Spleen (tissue), 11 donors: ENCODE measurements around the gene CD82. TPM values are rescaled to one million over a fixed set of nuclear protein-coding genes. Genes with fewer than 3 reads are reported as not detected.

Experiments
- DNase-seq: peaks from one replicate; pipeline ENCODE4 v3.0.0-alpha.2; 2020
- H3K27ac ChIP-seq, 8 donors: fragments of 200-600 bp; sonication (generic) in 7 of 8; 1 replicate in 4 of 8; 2 replicates in 4 of 8; pipeline versions ENCODE4 v1.5.0 to v1.8.0; 2016 to 2021; ENCODE audit warnings: inconsistent platforms in 4 of 8, mild to moderate bottlenecking in 4 of 8, moderate library complexity in 1 of 8
- H3K27me3 ChIP-seq, 7 donors: fragments of 200-600 bp; sonication (generic) in 6 of 7; replicated peaks in 1 of 7; 1 replicate in 4 of 7; 2 replicates in 3 of 7; pipeline versions ENCODE4 v1.5.0 to v1.8.0; 2016 to 2021; ENCODE audit warnings: inconsistent platforms in 3 of 7, mild to moderate bottlenecking in 1 of 7
- H3K36me3 ChIP-seq, 6 donors: fragments of 200-600 bp; sonication (generic) in 5 of 6; 1 replicate in 4 of 6; 2 replicates in 2 of 6; pipeline versions ENCODE4 v1.5.0 to v1.8.0; 2016 to 2021; ENCODE audit warnings: inconsistent platforms in 2 of 6
- H3K4me1 ChIP-seq, 6 donors: fragments of 200-600 bp; sonication (generic) in 5 of 6; 1 replicate in 3 of 6; 2 replicates in 3 of 6; pipeline versions ENCODE4 v1.5.0 to v1.8.0; 2016 to 2021; ENCODE audit warnings: inconsistent platforms in 3 of 6
- H3K4me3 ChIP-seq, 8 donors: fragments of 200-600 bp; sonication (generic) in 7 of 8; 1 replicate in 4 of 8; 2 replicates in 4 of 8; pipeline versions ENCODE4 v1.5.0 to v1.8.0; 2016 to 2021; ENCODE audit warnings: inconsistent platforms in 4 of 8, mild to moderate bottlenecking in 4 of 8, moderate library complexity in 2 of 8
- H3K9me3 ChIP-seq, 8 donors: fragments of 200-600 bp; sonication (generic) in 7 of 8; 1 replicate in 4 of 8; 2 replicates in 4 of 8; pipeline versions ENCODE4 v1.5.0 to v1.8.0; 2016 to 2021; ENCODE audit warnings: inconsistent platforms in 4 of 8
- CTCF ChIP-seq, 11 experiments: fragments of 200-600 bp in 7 of 11; fragments of 450-650 bp in 4 of 11; sonication (generic) in 4 of 11; IDR thresholded peaks in 8 of 11; conservative IDR thresholded peaks in 3 of 11; 1 replicate in 7 of 11; 2 replicates in 4 of 11; pipeline versions ENCODE4 v1.4.0 to v1.8.0; 2016 to 2021; ENCODE audit warnings: antibody characterized with exemption in 11 of 11, inconsistent platforms in 4 of 11, mild to moderate bottlenecking in 1 of 11
- POLR2A ChIP-seq, 3 donors: fragments of 450-650 bp; IDR thresholded peaks; one replicate each; pipeline ENCODE4 v1.5.1; 2017; ENCODE audit warnings: antibody characterized with exemption in 3 of 3, mild to moderate bottlenecking in 1 of 3
- POLR2AphosphoS5 ChIP-seq, 3 donors: sonication (generic); formaldehyde crosslinking; IDR thresholded peaks; one replicate each; pipeline ENCODE4 v1.5.1; 2017; ENCODE audit warnings: antibody characterized with exemption in 3 of 3
- WGBS, 5 donors: extraction: QIAGEN DNeasy Blood & Tissue Kit in 3 of 5; methylation state at CpG; one replicate each; pipeline versions ENCODE4 v1.1.5 to v1.1.7; 2013 to 2018; 5-methylcytosine and 5-hydroxymethylcytosine counted together
- intact Hi-C: fragments of 100-400 bp; cut with DNase I; formaldehyde crosslinking; loops from one replicate; pipeline ENCODE4 v1.15.0; 2023; ENCODE audit warnings: low total_unique reads
- polyA plus RNA-seq, 3 donors: library from polyadenylated mRNA; stranded (reverse); fragments of 200-250 nt; gene quantifications; one replicate each; pipeline ENCODE4 v1.2.1, GENCODE V29; 2013
- total RNA-seq, 7 donors: library from RNA; depleted of rRNA in 3 of 7; stranded (reverse); fragments of >200 nt in 3 of 7; fragmentation: NEBNext Ultra II Directional in 4 of 7; extraction: Animal tissue kit (Norgen Biotek cat#: 25700) in 4 of 7; gene quantifications; one replicate each; pipeline versions ENCODE4 v1.1.0 to v1.2.1, GENCODE V29; 2016 to 2021
- donor health status: healthy with polysubstance abuse.
- donor health status: DM: no; HTN: no; CAD: no; lungs with moderate emphysema.
- donor health status: DM: no; HTN: no; CAD: no.
- donor health status: Bipolar disorder and iron deficiency.
- donor health status: healthy.
- donor health status: DM: no; HTN: no; CAD: no.
- donor health status: DM: yes; HTN: yes; CAD: no.

The CD82 gene
- total and polyA plus RNA-seq, 10 donors: 27.8 to 174 (median 95.2) TPM

GRCh38 chr11:44590769-44591168, 25.3 kb downstream of the CD82 start:
- 55 to 65% (median 63%) methylated on average over 6 of the region's 6 CpGs for WGBS, 5 donors
- peak overlapping the region in 7 of 8 donors; percentile 61 to 89 (median 79) for H3K27ac ChIP-seq

GRCh38 chr11:44591557-44591956, 26.1 kb downstream of the CD82 start:
- H3K9me3 ChIP-seq: no peaks in the 10 kb centered on the region
- H3K27me3 ChIP-seq: no peaks in the 10 kb centered on the region
- H3K36me3 ChIP-seq: peaks cover 0 to 71% (median 19%) of the 10 kb centered on the region in 6 donors
- no peak for DNase-seq
- 68 to 87% (median 82%) methylated on average over 4 of the region's 4 CpGs for WGBS, 5 donors
- TF ChIP-seq POLR2AphosphoS5 (IDR thresholded peaks at IDR 0.05) (no peak), CTCF (IDR thresholded peaks at IDR 0.05 in 8 of 11, conservative IDR thresholded peaks at IDR 0.05 in 3 of 11) (no peak), POLR2A (IDR thresholded peaks at IDR 0.05) (no peak)
- peak overlapping the region in 7 of 8 donors; percentile 61 to 89 (median 79) for H3K27ac ChIP-seq
- peak overlapping the region in 1 of 8 donors; percentile 18 for H3K4me3 ChIP-seq
- H3K4me1 ChIP-seq: peaks cover 7 to 64% (median 51%) of the 10 kb centered on the region in 6 donors
- intact Hi-C loops: no loop called here

More at GRCh38 chr11:44590769-44591168, 25.3 kb downstream of the CD82 start:
- Histone ChIP-seq H3K36me3 (peaks cover 0 to 79% (median 19%) of the 10 kb centered on the region in 6 donors), H3K4me1 (peaks cover 0 to 56% (median 43%) of the 10 kb centered on the region in 6 donors), H3K4me3 (peak overlapping the region in 1 of 8 donors; percentile 5), H3K9me3 (no peaks in the 10 kb centered on the region), H3K27me3 (no peaks in the 10 kb centered on the region)
- intact Hi-C loops: no loop called here
- DNase-seq: no peak
- no peak for TF ChIP-seq POLR2A (IDR thresholded peaks at IDR 0.05)
- TF ChIP-seq POLR2AphosphoS5 (IDR thresholded peaks at IDR 0.05): no peak
- TF ChIP-seq CTCF (IDR thresholded peaks at IDR 0.05 in 8 of 11, conservative IDR thresholded peaks at IDR 0.05 in 3 of 11): no peak

- Histone ChIP-seq H3K9me3 (no peaks in the 10 kb centered on the region), H3K36me3 (peaks cover 0 to 64% (median 13%) of the 10 kb centered on the region in 6 donors), H3K27ac (peak overlapping the region in 7 of 8 donors; percentile 61 to 89 (median 79)), H3K27me3 (no peaks in the 10 kb centered on the region), H3K4me3 (peak overlapping the region in 1 of 8 donors; percentile 18), H3K4me1 (peaks cover 12 to 72% (median 58%) of the 10 kb centered on the region in 6 donors)
- 55 to 78% (median 69%) methylated on average over 13 of the region's 13 CpGs for WGBS, 5 donors
- TF ChIP-seq POLR2AphosphoS5 (IDR thresholded peaks at IDR 0.05): peak in 1 of 3 donors; percentile 77
- TF ChIP-seq POLR2A (IDR thresholded peaks at IDR 0.05): no peak
- no peak for TF ChIP-seq CTCF (IDR thresholded peaks at IDR 0.05 in 8 of 11, conservative IDR thresholded peaks at IDR 0.05 in 3 of 11)
- DNase-seq: no peak
- intact Hi-C loops: no loop called here
These were observed 26.9 kb downstream of the CD82 start for GRCh38 chr11:44592125-44592940.

GRCh38 chr11:44593251-44593650, 27.8 kb downstream of the CD82 start:
- DNase-seq: no peak
- 61 to 71% (median 66%) methylated on average over 7 to 8 of the region's 8 CpGs for WGBS, 5 donors
- H3K27me3 ChIP-seq: no peaks in the 10 kb centered on the region
- peaks cover 12 to 81% (median 67%) of the 10 kb centered on the region in 6 donors for H3K4me1 ChIP-seq
- intact Hi-C loops: no loop called here
- TF ChIP-seq POLR2AphosphoS5 (IDR thresholded peaks at IDR 0.05): peak in 1 of 3 donors; percentile 47
- TF ChIP-seq POLR2A (IDR thresholded peaks at IDR 0.05): no peak
- no peaks in the 10 kb centered on the region for H3K9me3 ChIP-seq
- H3K4me3 ChIP-seq: no peak overlapping the region
- H3K36me3 ChIP-seq: peaks cover 0 to 62% (median 4%) of the 10 kb centered on the region in 6 donors
- H3K27ac ChIP-seq: peak overlapping the region in 6 of 8 donors; percentile 10 to 89 (median 82)
